ENCODE results near the gene KCNJ11.

GRCh38 chr11:17418444-17419081 is 30.1 kb upstream of the KCNJ11 start:
- TF ChIP-seq CTCF (IDR thresholded peaks at IDR 0.05 in 2 of 3, conservative IDR thresholded peaks at IDR 0.05 in 1 of 3; ENCODE audit: control insufficient read depth in 2 of 3, extremely low read depth in 1 of 3, insufficient read depth in 1 of 3, low read depth in 3 of 3, low read length in 3 of 3) (no peak), RCOR1 (conservative IDR thresholded peaks at IDR 0.05; ENCODE audit: low read depth, low read length) (no peak), FOS (IDR thresholded peaks at IDR 0.05; ENCODE audit: borderline replicate concordance, extremely low read depth, insufficient read length) (no peak), EZH2 (IDR thresholded peaks at IDR 0.05; ENCODE audit: borderline replicate concordance, control insufficient read depth, low read depth, low read length) (no peak), NKRF (conservative IDR thresholded peaks at IDR 0.05) (no peak), POLR2A (IDR thresholded peaks at IDR 0.05; ENCODE audit: low read depth, low read length) (no peak), SRF (IDR thresholded peaks at IDR 0.05; ENCODE audit: low read depth in 2 of 2, low read length in 2 of 2) (no peak)
